DOHH2 (cell line): ENCODE data around the gene PTPRC.
"Not testable (repeated sequence)": the region's sequence is repeated elsewhere in the genome, so short reads cannot be mapped to it uniquely, and the experiment has no call there.

Experiments used
- H3F3A ChIP-seq: fragments of 200-600 bp; sonication (generic), shearing (Covaris generic); 2 replicates; pipeline ENCODE4 v1.6.0; 2016; ENCODE audit warnings: antibody characterized with exemption, mild to moderate bottlenecking; ENCODE audit not compliant: control insufficient read depth, insufficient read depth
- H3K27ac ChIP-seq: fragments of 200-600 bp; sonication (generic); 2 replicates; pipeline ENCODE4 v1.5.1; 2014; ENCODE audit warnings: low read depth, mild to moderate bottlenecking, low read length, moderate library complexity
- H3K27me3 ChIP-seq: fragments of 200-600 bp; sonication (generic); 2 replicates; pipeline ENCODE4 v1.6.1; 2014; ENCODE audit warnings: mild to moderate bottlenecking, low read length, mixed read lengths; ENCODE audit not compliant: control insufficient read depth
- H3K36me3 ChIP-seq: fragments of 200-600 bp; sonication (generic); 2 replicates; pipeline ENCODE4 v1.6.1; 2014; ENCODE audit warnings: mild to moderate bottlenecking, low read length, moderate library complexity, mixed read lengths; ENCODE audit not compliant: control insufficient read depth
- H3K4me1 ChIP-seq: fragments of 200-600 bp; sonication (generic); 2 replicates; pipeline ENCODE4 v1.6.1; 2014; ENCODE audit warnings: mild to moderate bottlenecking, low read length, mixed read lengths; ENCODE audit not compliant: control insufficient read depth
- H3K4me2 ChIP-seq: fragments of 200-600 bp; sonication (generic); 2 replicates; pipeline ENCODE4 v1.6.0; 2014; ENCODE audit warnings: mild to moderate bottlenecking, low read length, moderate library complexity
- H3K4me3 ChIP-seq: fragments of 200-600 bp; sonication (generic); 2 replicates; pipeline ENCODE4 v1.5.1; 2014; ENCODE audit warnings: mild to moderate bottlenecking, low read length, mixed read lengths
- H3K79me2 ChIP-seq: fragments of 200-600 bp; sonication (generic); 2 replicates; pipeline ENCODE4 v1.6.1; 2014; ENCODE audit warnings: mild to moderate bottlenecking, low read length, mixed read lengths; ENCODE audit not compliant: control insufficient read depth
- H3K9me2 ChIP-seq: fragments of 200-600 bp; sonication (generic); replicated peaks from 2 replicates; pipeline ENCODE4 v1.6.1; 2014; ENCODE audit warnings: mild to moderate bottlenecking, low read length, mixed read lengths; ENCODE audit not compliant: control insufficient read depth
- H3K9me3 ChIP-seq: fragments of 200-600 bp; sonication (generic); 2 replicates; pipeline ENCODE4 v1.6.1; 2014; ENCODE audit warnings: antibody characterized with exemption, low read length, mixed read lengths; ENCODE audit not compliant: control insufficient read depth, insufficient read depth
- H4K20me1 ChIP-seq: fragments of 200-600 bp; sonication (generic); 2 replicates; pipeline ENCODE4 v1.6.0; 2014; ENCODE audit warnings: low read depth, mild to moderate bottlenecking, antibody characterized with exemption, low read length, moderate library complexity; ENCODE audit not compliant: control insufficient read depth, insufficient read depth
- CTCF ChIP-seq: fragments of 200-600 bp; sonication (generic); IDR thresholded peaks from one replicate; pipeline ENCODE4 v1.5.1; 2014; ENCODE audit warnings: antibody characterized with exemption, mild to moderate bottlenecking, low read depth, low read length; ENCODE audit not compliant: poor library complexity, severe bottlenecking
- EZH2phosphoT487 ChIP-seq: fragments of 200-600 bp; sonication (generic); IDR thresholded peaks from 2 replicates; pipeline ENCODE4 v1.6.1; 2017; ENCODE audit warnings: borderline replicate concordance, mild to moderate bottlenecking, antibody characterized with exemption, low read length, moderate library complexity, mixed read lengths

PTPRC gene

GRCh38 chr1:198600906-198601305, 37.9 kb upstream of the PTPRC start:
- Histone ChIP-seq H3K27me3 (no peaks in the 10 kb centered on the region), H3K9me2 (no peaks in the 10 kb centered on the region), H3F3A (peaks cover 5% of the 10 kb centered on the region; the same call in 1 of the 2 replicates), H4K20me1 (no peaks in the 10 kb centered on the region), H3K4me2 (no peak overlapping the region), H3K9me3 (peaks cover 11% of the 10 kb centered on the region; the same call in 1 of the 2 replicates), H3K36me3 (peaks cover 24% of the 10 kb centered on the region), H3K79me2 (no peaks in the 10 kb centered on the region), H3K27ac (no peak overlapping the region), H3K4me1 (peaks cover 76% of the 10 kb centered on the region), H3K4me3 (no peak overlapping the region)
- no peak for TF ChIP-seq CTCF
- no peak for TF ChIP-seq EZH2phosphoT487

- not testable (repeated sequence) for H3K4me3 ChIP-seq, H3K4me2 ChIP-seq, H4K20me1 ChIP-seq, H3K9me2 ChIP-seq, H3F3A ChIP-seq, H3K27ac ChIP-seq, H3K79me2 ChIP-seq, H3K27me3 ChIP-seq
- peaks cover 24% of the 10 kb centered on the region for H3K36me3 ChIP-seq
- peaks cover 11% of the 10 kb centered on the region; the same call in 1 of the 2 replicates for H3K9me3 ChIP-seq
- peaks cover 76% of the 10 kb centered on the region for H3K4me1 ChIP-seq
Measured at GRCh38 chr1:198601310-198601709, 37.5 kb upstream of the PTPRC start.

GRCh38 chr1:198601936-198602889, 36.6 kb upstream of the PTPRC start:
- Histone ChIP-seq H4K20me1 (no peaks in the 10 kb centered on the region), H3K4me2 (peak overlapping the region; percentile 25; the same call in 1 of the 2 replicates), H3K27ac (no peak overlapping the region)

More at GRCh38 chr1:198601936-198602889, 36.6 kb upstream of the PTPRC start:
- H3K4me3 ChIP-seq = no peak overlapping the region
- H3K27me3 ChIP-seq = no peaks in the 10 kb centered on the region
- H3K36me3 ChIP-seq = peaks cover 24% of the 10 kb centered on the region
- H3F3A ChIP-seq = peaks cover 5% of the 10 kb centered on the region; the same call in 1 of the 2 replicates
- H3K9me2 ChIP-seq = no peaks in the 10 kb centered on the region
- TF ChIP-seq EZH2phosphoT487 = no peak
- TF ChIP-seq CTCF = no peak
- H3K79me2 ChIP-seq = no peaks in the 10 kb centered on the region
- H3K4me1 ChIP-seq = peaks cover 67% of the 10 kb centered on the region
- peaks cover 11% of the 10 kb centered on the region; the same call in 1 of the 2 replicates for H3K9me3 ChIP-seq
